ENCODE measurements around the gene GLB1L.
A peak's percentile ranks its signal among the peaks of the same experiment; 100 is the strongest.
"Not testable (repeated sequence)": the region's sequence is repeated elsewhere in the genome, so short reads cannot be mapped to it uniquely, and the experiment has no call there.

The GLB1L gene

GRCh38 chr2:219279916-219280516 is 34.8 kb upstream of the GLB1L start:
- no peak for DNase-seq

GRCh38 chr2:219279151-219279915 is 34.1 kb upstream of the GLB1L start, which contains the start of gene DNAJB2:
TSS of gene DNAJB2 (plus strand) at chr2:219279366. CDS start at chr2:219279834, 468 bp downstream.
- DNase-seq: peak; percentile 100

GRCh38 chr2:219278655-219279150 is 33.5 kb upstream of the GLB1L start:
- DNase-seq: no peak

GRCh38 chr2:219277703-219278654 is 32.7 kb upstream of the GLB1L start:
- DNase-seq: peak; percentile 55

DNA sequence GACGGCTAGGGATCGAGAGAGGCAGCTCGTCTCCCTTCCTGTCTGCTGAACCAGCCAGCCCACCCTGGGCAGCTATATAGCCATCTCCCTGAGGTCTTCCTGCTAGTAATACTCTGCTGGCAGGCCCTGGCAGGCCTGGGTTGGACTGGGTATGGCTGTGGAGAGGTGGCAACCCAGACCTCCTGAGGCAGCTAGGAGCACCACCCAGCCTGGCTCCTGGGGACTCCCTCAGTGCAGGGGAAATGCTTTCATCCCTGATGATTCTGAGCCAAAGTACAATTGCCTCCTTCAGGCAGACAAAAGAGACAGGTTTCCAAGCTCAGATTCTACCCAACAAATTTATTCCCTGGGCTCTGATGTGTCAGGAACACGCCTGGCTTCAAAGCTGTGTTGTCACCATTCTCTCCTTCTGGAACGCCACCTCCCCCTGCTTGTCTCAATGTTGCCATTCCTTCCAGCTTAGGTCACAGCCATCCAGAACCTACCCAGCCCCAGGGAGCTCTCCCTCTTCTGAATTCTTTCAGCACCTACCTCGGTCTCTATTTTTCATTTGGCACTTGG is 29.2 kb upstream of the GLB1L start:
- DNase-seq: no peak

DNA sequence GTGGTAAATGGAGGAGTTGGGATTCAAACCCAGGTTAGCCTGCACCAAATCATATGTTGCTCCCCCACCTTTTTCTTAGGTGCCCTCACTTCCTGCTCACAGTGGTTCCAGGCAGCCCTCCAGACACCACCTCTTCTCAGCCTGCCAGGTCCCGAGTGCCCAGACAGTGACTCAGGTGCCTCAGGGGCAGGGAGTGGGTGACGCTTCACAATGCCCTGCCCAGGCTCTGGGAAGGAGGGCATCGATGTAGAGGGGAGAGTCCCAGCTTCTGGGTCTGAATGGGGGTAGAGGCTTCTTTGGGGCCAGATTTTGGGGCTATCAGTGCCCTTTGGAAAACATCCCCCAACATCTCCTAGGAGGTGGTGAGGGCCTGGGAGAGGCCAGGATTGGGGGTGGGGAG is 28.7 kb upstream of the GLB1L start:
- no peak for DNase-seq

DNA sequence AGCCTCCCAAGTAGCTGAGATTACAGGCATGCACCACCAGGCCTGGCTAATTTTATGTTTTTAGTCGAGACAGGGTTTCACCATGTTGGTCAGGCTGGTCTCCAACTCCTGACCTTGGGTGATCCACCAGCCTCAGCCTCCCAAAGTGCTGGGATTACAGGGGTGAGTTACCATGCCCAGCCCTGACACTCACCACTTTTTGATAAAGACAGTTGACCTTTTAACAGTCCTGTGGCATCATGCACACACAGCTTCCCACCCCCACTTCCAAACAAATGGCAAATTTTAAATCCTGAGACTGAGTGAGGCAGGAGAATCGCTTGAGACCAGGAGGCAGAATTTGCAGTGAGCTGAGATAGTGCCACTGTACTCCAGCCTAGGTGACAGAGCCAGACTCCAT is 27.8 kb upstream of the GLB1L start:
- DNase-seq: no peak

DNA sequence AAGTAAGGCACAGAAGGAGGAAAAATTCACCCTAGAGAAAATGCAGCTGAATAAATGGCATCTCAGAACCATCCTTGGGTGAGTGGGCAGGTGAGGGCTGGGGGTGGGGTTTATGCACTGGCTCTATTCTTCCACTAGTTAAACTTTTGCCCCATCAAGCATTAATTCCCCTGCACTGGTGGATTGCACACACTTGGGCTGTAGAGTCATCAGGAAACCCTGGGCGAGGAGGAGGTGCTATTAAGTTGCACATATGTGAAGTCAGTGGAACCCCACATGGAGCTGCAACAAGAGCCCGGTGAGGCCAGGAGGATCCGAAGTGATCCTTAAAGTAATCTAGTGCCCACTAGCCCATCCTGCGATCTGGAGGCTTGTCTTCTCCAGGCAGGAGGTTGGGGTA is 27.1 kb upstream of the GLB1L start:
- no peak for DNase-seq

- no peak for DNase-seq
Observed at GRCh38 chr2:219271021-219271420, 25.8 kb upstream of the GLB1L start.

DNA sequence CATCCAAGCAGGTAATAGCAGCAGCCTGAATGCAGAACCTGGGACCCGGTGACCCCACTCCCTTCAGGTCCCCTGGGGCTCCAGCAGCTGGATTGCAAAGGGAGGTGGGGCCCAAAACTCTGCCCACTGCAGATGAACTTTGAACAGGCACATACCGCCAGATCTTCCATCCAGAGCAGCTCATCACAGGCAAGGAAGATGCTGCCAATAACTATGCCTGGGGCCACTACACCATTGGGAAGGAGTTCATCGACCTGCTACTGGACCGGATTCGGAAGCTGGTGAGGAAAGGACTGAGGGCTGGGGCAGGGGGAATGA is 24.8 kb upstream of the GLB1L start:
- DNase-seq: no peak

DNA sequence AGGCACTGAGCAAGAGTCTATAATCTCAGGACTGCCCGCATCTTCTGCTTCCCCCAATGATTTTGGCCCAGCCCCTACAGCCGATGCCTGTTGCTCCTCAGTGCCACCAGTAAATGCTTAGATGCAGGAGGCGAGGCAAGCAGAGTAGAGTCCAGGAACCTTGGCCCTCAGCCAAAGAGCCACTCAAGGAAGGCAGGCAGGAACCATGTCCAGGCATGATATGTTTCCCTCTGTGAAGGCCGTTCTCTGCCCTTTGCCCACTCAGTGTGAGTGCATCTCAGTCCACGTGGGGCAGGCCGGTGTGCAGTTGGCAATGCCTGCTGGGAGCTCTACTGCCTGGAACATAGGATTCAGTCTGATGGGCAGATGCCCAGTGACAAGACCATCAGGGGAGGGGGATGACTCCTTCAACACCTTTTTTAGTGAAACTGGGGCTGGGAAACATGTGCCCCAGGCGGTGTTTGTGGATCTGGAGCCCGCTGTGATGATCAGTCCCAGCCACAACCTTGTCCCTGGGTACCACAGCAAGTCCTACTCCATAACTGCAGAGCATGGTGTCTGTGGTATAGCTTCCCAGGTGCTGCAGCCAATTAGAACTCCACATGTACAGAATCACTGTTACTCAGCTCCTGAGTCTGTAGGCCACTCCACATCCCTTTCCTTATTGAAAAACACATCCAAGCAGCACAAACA is 24.3 kb upstream of the GLB1L start:
- no peak for DNase-seq

DNA sequence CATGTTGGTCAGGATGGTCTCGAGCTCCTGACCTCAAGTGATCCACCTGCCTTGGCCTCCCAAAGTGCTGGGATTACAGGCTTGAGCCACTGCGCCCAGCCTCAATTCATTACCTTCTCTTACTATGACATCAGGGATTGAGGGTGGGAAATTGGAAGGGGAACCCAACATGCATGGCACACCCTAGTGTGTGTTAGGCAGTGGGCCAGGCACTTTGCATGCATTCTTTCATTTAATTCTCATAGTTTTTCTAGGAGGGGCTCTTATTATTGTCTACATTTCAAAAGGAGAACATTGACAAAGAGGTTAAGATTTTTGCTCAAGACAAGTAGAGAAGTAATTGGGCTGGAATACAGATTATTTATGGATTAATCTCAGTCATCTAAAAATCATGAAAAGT is 23.1 kb upstream of the GLB1L start:
- no peak for DNase-seq

DNA sequence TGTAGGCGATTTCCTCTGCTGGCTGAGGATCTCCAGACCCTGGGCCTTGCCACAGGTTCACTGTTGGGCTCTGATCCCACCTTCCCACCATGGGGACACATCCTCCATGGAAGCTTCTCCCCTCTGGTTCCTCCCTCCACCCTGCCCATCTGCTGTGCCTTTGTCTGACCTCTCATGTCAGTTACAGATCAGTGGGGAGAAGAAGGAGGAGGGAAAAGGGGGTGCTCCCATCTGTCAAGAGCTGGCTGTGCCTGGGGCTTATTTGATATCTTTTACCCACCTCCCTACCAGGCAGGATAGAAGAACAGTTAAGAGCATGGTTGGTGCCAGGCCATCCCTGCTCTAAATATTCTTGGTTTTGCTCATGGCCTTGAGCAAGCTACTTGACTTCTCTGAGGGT is 21.6 kb upstream of the GLB1L start:
- DNase-seq: no peak

- DNase-seq: no peak
Observed at GRCh38 chr2:219266232-219266631, 21.0 kb upstream of the GLB1L start.

DNA sequence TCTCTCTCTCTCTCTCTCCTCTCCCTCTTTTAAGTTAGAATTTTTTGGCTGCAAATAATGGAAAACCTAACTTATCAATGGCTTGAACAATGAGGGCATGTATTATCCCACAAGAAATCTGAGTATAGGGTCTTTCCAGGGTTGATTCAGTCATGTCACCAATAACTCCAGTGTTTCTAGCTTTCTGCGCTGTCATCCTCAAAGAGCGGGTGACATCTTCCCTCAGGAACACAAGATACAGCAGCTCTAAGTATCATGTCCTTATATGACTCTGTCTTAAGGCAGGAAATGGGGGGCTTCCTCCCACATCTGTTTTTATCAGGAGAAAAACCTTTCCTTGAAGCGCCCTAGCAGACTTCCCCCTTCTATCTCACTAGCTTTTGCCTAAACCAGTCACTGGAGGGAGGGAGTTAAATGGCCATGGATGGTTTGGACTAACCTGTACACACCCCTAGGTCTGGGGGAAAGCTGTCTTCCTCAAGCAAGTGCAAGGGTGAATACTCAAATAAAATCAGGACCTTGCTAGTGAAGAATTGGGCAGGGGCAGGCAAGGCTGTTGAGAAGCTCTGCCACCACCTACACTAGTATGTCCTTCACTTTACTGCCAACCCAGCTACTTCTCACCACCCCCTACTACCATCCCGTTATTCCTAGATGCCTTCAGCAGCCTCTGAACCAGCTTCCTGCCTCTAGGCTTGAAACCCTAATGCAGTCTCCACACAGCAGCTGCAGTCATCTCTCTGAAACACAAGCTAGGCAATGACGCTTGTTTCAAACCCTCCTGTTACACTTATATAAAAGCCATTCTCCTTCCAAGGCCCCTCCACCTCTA is 16.0 kb upstream of the GLB1L start:
- no peak for DNase-seq

- DNase-seq: not testable (repeated sequence)
Observed at GRCh38 chr2:219258942-219259341, 13.7 kb upstream of the GLB1L start.

- peak; percentile 87 for DNase-seq
Observed at GRCh38 chr2:219254590-219255201, 9.5 kb upstream of the GLB1L start.

- DNase-seq: peak; percentile 84
Observed at GRCh38 chr2:219253753-219254589, 8.7 kb upstream of the GLB1L start, which contains the start of gene TUBA4A. TSS of gene TUBA4A (minus strand) at chr2:219253918. CDS start at chr2:219253858, 60 bp downstream.

DNA sequence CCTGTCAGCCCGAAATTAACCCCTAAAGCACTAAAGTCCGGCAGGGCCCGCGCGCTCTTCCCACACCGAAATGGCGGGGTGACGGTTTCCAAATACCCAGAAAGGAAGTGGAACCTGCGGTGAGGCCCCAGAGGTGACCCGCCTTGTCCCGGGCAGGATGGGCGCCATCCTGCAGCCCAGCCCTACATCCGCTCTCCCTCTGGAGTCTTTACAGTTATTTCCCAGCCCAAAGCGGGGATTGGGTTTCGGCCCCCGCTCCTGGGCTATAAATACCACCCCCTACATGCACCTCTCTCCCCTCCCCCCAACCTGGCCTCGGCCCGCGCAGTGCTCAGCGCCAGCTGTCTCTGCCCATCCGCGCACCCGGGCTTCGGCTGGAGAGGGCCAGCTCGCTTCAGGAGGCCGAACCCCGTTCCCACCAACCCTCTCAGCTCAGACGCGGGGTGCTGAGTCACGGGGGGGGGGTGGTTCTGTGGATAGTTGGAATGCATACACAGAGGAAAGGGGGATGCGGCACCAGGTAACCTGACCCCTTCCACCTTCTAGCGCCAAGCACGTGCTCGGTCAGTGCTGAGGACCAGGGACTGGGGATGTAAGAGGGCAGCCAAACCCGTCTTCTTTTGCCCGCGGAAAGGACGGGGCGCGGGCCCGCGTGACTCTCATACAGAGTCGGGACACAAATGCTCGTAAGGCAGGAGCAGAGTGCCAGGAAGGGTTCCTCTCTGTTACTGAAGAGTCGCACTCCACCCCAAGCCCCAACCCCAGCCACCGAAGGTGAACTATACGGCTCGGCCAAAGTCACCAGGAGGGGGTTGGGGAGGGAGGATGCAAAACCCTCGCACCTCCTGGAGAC is 7.9 kb upstream of the GLB1L start, which contains the start of gene TUBA4B:
Gene TUBA4B (plus strand): TSS at position 344 of the 853 bp plus-strand sequence. CDS start 165 bp downstream, at position 509.
- peak; percentile 33 for DNase-seq

All from inflammatory macrophage treated with lipopolysaccharide for 4 hours (primary cell).